Measurements from ENCODE around the gene HUS1. TPM values are rescaled to one million over a fixed set of nuclear protein-coding genes. Genes with fewer than 3 reads are reported as not detected.

Gene HUS1
- total and polyA plus RNA-seq, 12 donors = 8.3 to 45.1 (median 31.2) TPM

DNA sequence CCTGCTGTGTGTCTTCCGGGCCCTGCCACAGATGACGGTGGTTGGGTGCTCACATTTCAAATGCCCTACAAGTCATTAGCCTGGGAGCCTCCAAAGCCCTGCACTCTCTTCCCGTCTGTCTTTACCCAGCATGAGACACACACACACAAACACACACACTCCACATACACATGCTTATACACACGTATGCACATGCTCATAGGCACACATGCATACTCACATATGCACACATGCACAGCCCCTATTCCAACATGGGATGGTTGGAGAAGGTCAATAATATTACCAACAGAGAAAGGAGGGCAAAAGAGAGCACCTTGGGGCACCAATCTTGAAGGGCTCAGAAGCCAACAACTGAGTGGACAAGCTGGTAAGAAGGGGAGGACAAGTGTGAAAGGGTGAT, 30.5 kb upstream of the HUS1 start:
- H3K4me1 ChIP-seq (replicated peaks in 1 of 2) = no peaks in the 10 kb centered on the region
- intact Hi-C loops (cut with DNase I) = no loop called here
- WGBS, 4 donors = 71 to 91% (median 86%) methylated on average over 2 to 4 of the region's 4 CpGs
- TF ChIP-seq POLR2A (IDR thresholded peaks at IDR 0.05) = no peak
- TF ChIP-seq, protein P1, sequence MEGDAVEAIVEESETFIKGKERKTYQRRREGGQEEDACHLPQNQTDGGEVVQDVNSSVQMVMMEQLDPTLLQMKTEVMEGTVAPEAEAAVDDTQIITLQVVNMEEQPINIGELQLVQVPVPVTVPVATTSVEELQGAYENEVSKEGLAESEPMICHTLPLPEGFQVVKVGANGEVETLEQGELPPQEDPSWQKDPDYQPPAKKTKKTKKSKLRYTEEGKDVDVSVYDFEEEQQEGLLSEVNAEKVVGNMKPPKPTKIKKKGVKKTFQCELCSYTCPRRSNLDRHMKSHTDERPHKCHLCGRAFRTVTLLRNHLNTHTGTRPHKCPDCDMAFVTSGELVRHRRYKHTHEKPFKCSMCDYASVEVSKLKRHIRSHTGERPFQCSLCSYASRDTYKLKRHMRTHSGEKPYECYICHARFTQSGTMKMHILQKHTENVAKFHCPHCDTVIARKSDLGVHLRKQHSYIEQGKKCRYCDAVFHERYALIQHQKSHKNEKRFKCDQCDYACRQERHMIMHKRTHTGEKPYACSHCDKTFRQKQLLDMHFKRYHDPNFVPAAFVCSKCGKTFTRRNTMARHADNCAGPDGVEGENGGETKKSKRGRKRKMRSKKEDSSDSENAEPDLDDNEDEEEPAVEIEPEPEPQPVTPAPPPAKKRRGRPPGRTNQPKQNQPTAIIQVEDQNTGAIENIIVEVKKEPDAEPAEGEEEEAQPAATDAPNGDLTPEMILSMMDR (IDR thresholded peaks at IDR 0.05) = no peak
- no peak for DNase-seq
- H3K4me3 ChIP-seq = no peak overlapping the region
- H3K36me3 ChIP-seq (replicated peaks in 1 of 2) = no peaks in the 10 kb centered on the region
- H3K27me3 ChIP-seq = no peaks in the 10 kb centered on the region
- no peaks in the 10 kb centered on the region for H3K9me3 ChIP-seq (replicated peaks in 1 of 3)
- no peak overlapping the region for H3K27ac ChIP-seq

GRCh38 chr7:48009257-48009656, 29.8 kb upstream of the HUS1 start:
- intact Hi-C loops (cut with DNase I) = no loop called here
- H3K36me3 ChIP-seq (replicated peaks in 1 of 2) = no peaks in the 10 kb centered on the region
- no peak for TF ChIP-seq POLR2A (IDR thresholded peaks at IDR 0.05)
- TF ChIP-seq, protein P1 (IDR thresholded peaks at IDR 0.05) = no peak
- WGBS, 4 donors = 84 to 93% (median 88%) methylated on average over 4 of the region's 4 CpGs
- no peak for DNase-seq
- H3K27ac ChIP-seq = no peak overlapping the region
- no peak overlapping the region for H3K4me3 ChIP-seq
- H3K4me1 ChIP-seq (replicated peaks in 1 of 2) = no peaks in the 10 kb centered on the region
- no peaks in the 10 kb centered on the region for H3K9me3 ChIP-seq (replicated peaks in 1 of 3)
- no peaks in the 10 kb centered on the region for H3K27me3 ChIP-seq

DNA sequence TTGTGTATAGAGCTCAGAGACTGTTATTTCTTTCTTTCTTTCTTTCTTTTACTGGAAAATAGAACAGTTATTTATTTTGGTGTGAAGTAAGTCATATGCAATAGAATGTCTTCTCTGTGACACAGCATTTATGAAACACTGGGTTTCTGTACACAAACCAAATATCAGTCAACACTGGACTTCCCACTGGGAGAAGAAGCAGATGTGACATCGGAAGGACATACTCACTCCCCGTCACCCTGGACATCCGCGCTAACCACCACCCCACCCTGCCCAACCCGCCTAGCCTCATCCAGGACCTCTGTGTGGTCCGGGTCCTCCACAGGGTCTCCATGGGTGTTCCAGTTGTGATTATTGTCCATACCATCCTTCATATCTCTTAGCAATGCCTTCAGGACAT, 27.5 kb upstream of the HUS1 start:
- WGBS, 4 donors = 77 to 91% (median 84%) methylated on average over 6 of the region's 6 CpGs
- intact Hi-C loops (cut with DNase I) = no loop called here
- no peaks in the 10 kb centered on the region for H3K36me3 ChIP-seq (replicated peaks in 1 of 2)
- H3K27me3 ChIP-seq = no peaks in the 10 kb centered on the region
- no peak for DNase-seq
- no peaks in the 10 kb centered on the region for H3K9me3 ChIP-seq (replicated peaks in 1 of 3)
- no peak overlapping the region for H3K27ac ChIP-seq
- TF ChIP-seq, protein P1 (IDR thresholded peaks at IDR 0.05) = no peak
- TF ChIP-seq POLR2A (IDR thresholded peaks at IDR 0.05) = no peak
- no peak overlapping the region for H3K4me3 ChIP-seq
- H3K4me1 ChIP-seq (replicated peaks in 1 of 2) = no peaks in the 10 kb centered on the region

GRCh38 chr7:48004638-48005037, 25.2 kb upstream of the HUS1 start:
- intact Hi-C loops (cut with DNase I) = no loop called here
- TF ChIP-seq, protein P1 (IDR thresholded peaks at IDR 0.05) = no peak
- no peak for TF ChIP-seq POLR2A (IDR thresholded peaks at IDR 0.05)
- DNase-seq = no peak
- Histone ChIP-seq H3K27me3 (no peaks in the 10 kb centered on the region), H3K36me3 (replicated peaks in 1 of 2) (no peaks in the 10 kb centered on the region), H3K4me1 (replicated peaks in 1 of 2) (no peaks in the 10 kb centered on the region), H3K27ac (no peak overlapping the region), H3K4me3 (no peak overlapping the region), H3K9me3 (replicated peaks in 1 of 3) (no peaks in the 10 kb centered on the region)
- WGBS, 4 donors = 36 to 41% (median 37%) methylated on average over 5 of the region's 5 CpGs

All from adrenal gland (tissue), 12 donors.